Measurements from ENCODE around the gene SLFN14. TPM values are rescaled to one million over a fixed set of nuclear protein-coding genes. Genes with fewer than 3 reads are reported as not detected.
"Not testable (repeated sequence)": the region's sequence is repeated elsewhere in the genome, so short reads cannot be mapped to it uniquely, and the experiment has no call there.

The SLFN14 gene
- total RNA-seq, 1 experiment from 2014 or later: not detected

DNA sequence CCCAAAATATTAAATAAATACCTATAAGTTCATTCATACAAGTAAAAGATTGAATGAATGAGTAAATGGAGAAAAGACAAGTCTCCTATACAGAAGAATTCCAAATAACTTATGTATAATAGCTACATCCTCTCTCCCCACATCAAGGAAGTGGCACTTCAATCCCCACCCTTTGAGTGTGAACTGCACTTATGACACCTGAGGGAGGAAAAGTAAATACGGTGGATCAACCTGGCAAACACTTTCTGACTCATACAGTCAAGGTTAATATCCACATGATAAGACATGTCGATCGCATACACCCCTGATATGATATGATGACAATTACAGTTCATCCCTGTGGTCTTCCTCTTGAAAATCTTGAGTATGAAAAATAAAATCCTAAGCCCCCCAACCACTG is 41.2 kb downstream of the SLFN14 start:
- WGBS (ENCODE audit: extremely low coverage, insufficient read length, low lambda C conversion rate): no CpG with 5 or more reads among the region's 3 CpGs
- Histone ChIP-seq H4K20me1 (ENCODE audit: control insufficient read depth, insufficient read depth, insufficient read length) (no peaks in the 10 kb centered on the region), H2AFZ (ENCODE audit: low read length) (no peak overlapping the region), H3K79me2 (ENCODE audit: insufficient read depth, low read length) (no peaks in the 10 kb centered on the region), H4K8ac (replicated peaks; ENCODE audit: insufficient read length, low read depth, low read length) (no peak overlapping the region), H3T11ph (ENCODE audit: low read length) (no peak overlapping the region), H3K27ac (ENCODE audit: insufficient read length, low read depth, low read length) (no peak overlapping the region), H3K23me2 (ENCODE audit: insufficient read length, low read depth, low read length, poor library complexity, severe bottlenecking) (no peaks in the 10 kb centered on the region), H2BK12ac (ENCODE audit: insufficient read length, low read depth, low read length) (no peak overlapping the region), H2AK5ac (ENCODE audit: insufficient read length, low read length) (no peak overlapping the region), H3K18ac (ENCODE audit: insufficient read length, low read depth, low read length) (no peak overlapping the region), H3K9me3 (ENCODE audit: control insufficient read depth, low read depth, low read length) (no peaks in the 10 kb centered on the region), H2BK5ac (ENCODE audit: insufficient read length, low read length) (no peak overlapping the region), H3K79me1 (ENCODE audit: insufficient read depth, low read depth, low read length, poor library complexity, severe bottlenecking) (no peaks in the 10 kb centered on the region), H2BK120ac (ENCODE audit: low read depth, low read length, poor library complexity, severe bottlenecking) (no peak overlapping the region), H3K4ac (ENCODE audit: low read depth, low read length) (no peak overlapping the region), H4K5ac (ENCODE audit: insufficient read length, low read depth, low read length) (no peak overlapping the region), H3K14ac (ENCODE audit: insufficient read depth, low read length) (no peak overlapping the region), H3K4me2 (ENCODE audit: insufficient read depth, insufficient read length, low read length) (no peak overlapping the region), H3K56ac (ENCODE audit: insufficient read length, low read depth, low read length) (no peak overlapping the region), H4K91ac (ENCODE audit: insufficient read length, low read depth, low read length) (no peak overlapping the region), H3K4me1 (ENCODE audit: insufficient read depth, low read length) (no peaks in the 10 kb centered on the region), H3K27me3 (ENCODE audit: insufficient read depth, low read length) (no peaks in the 10 kb centered on the region), H2BK15ac (ENCODE audit: low read depth, low read length) (no peak overlapping the region), H3K23ac (ENCODE audit: insufficient read length, low read depth, low read length) (no peak overlapping the region), H2BK20ac (ENCODE audit: low read depth, low read length, poor library complexity, severe bottlenecking) (no peak overlapping the region), H3K9ac (ENCODE audit: extremely low read depth, insufficient read length, low read length) (no peak overlapping the region)
- no peak for DNase-seq
- Mint-ChIP-seq H3K4me1 (peaks cover 2 to 6% of the 10 kb centered on the region in 2 experiments; a peak in 3 of 4 replicates), H3K27me3 (ENCODE audit: low read depth) (peaks cover 55% of the 10 kb centered on the region), H3K36me3 (ENCODE audit: insufficient read depth in 1 of 3, low read depth in 3 of 3) (no peaks in the 10 kb centered on the region), H3K4me3 (no peak overlapping the region), H3K27ac (no peak overlapping the region), H3K9me3 (no peaks in the 10 kb centered on the region)
- TF ChIP-seq, protein P1, sequence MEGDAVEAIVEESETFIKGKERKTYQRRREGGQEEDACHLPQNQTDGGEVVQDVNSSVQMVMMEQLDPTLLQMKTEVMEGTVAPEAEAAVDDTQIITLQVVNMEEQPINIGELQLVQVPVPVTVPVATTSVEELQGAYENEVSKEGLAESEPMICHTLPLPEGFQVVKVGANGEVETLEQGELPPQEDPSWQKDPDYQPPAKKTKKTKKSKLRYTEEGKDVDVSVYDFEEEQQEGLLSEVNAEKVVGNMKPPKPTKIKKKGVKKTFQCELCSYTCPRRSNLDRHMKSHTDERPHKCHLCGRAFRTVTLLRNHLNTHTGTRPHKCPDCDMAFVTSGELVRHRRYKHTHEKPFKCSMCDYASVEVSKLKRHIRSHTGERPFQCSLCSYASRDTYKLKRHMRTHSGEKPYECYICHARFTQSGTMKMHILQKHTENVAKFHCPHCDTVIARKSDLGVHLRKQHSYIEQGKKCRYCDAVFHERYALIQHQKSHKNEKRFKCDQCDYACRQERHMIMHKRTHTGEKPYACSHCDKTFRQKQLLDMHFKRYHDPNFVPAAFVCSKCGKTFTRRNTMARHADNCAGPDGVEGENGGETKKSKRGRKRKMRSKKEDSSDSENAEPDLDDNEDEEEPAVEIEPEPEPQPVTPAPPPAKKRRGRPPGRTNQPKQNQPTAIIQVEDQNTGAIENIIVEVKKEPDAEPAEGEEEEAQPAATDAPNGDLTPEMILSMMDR (conservative IDR thresholded peaks at IDR 0.05): no peak

DNA sequence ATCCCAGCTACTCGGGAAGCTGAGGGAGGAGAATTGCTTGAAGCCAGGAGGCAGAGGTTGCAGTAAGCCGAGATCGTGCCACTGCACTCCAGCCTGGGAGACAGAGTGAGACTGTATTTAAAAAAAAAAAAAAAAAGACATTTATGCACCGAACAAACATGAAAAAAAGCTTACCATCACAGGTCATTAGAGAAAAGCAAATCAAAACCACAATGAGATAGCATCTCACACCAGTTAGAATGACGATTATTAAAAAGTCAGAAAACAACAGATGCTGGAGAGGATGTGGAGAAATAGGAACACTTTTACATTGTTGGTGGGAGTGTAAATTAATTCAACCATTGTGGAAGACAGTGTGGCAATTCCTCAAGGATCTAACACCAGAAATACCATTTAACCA is 42.2 kb downstream of the SLFN14 start:
- not testable (repeated sequence) for H2BK120ac ChIP-seq (ENCODE audit: low read depth, low read length, poor library complexity, severe bottlenecking); H3K27ac ChIP-seq (ENCODE audit: insufficient read length, low read depth, low read length); H3K79me2 ChIP-seq (ENCODE audit: insufficient read depth, low read length); H2AFZ ChIP-seq (ENCODE audit: low read length); H3K79me1 ChIP-seq (ENCODE audit: insufficient read depth, low read depth, low read length, poor library complexity, severe bottlenecking); H4K91ac ChIP-seq (ENCODE audit: insufficient read length, low read depth, low read length); H4K20me1 ChIP-seq (ENCODE audit: control insufficient read depth, insufficient read depth, insufficient read length); H2BK20ac ChIP-seq (ENCODE audit: low read depth, low read length, poor library complexity, severe bottlenecking); H4K5ac ChIP-seq (ENCODE audit: insufficient read length, low read depth, low read length); H3K36me3 Mint-ChIP-seq (ENCODE audit: insufficient read depth in 1 of 3, low read depth in 3 of 3); H3K23ac ChIP-seq (ENCODE audit: insufficient read length, low read depth, low read length); H3T11ph ChIP-seq (ENCODE audit: low read length); H4K8ac ChIP-seq (replicated peaks; ENCODE audit: insufficient read length, low read depth, low read length); H3K27ac Mint-ChIP-seq; H3K4me1 ChIP-seq (ENCODE audit: insufficient read depth, low read length); H3K27me3 ChIP-seq (ENCODE audit: insufficient read depth, low read length); H3K4me2 ChIP-seq (ENCODE audit: insufficient read depth, insufficient read length, low read length); H2BK15ac ChIP-seq (ENCODE audit: low read depth, low read length); H3K14ac ChIP-seq (ENCODE audit: insufficient read depth, low read length); DNase-seq; H2BK5ac ChIP-seq (ENCODE audit: insufficient read length, low read length); H3K23me2 ChIP-seq (ENCODE audit: insufficient read length, low read depth, low read length, poor library complexity, severe bottlenecking); H3K9me3 Mint-ChIP-seq; H3K4ac ChIP-seq (ENCODE audit: low read depth, low read length); H3K56ac ChIP-seq (ENCODE audit: insufficient read length, low read depth, low read length); H2AK5ac ChIP-seq (ENCODE audit: insufficient read length, low read length); H3K4me1 Mint-ChIP-seq; H3K4me3 Mint-ChIP-seq; H2BK12ac ChIP-seq (ENCODE audit: insufficient read length, low read depth, low read length); H3K9ac ChIP-seq (ENCODE audit: extremely low read depth, insufficient read length, low read length); H3K9me3 ChIP-seq (ENCODE audit: control insufficient read depth, low read depth, low read length); H3K18ac ChIP-seq (ENCODE audit: insufficient read length, low read depth, low read length)
- WGBS (ENCODE audit: extremely low coverage, insufficient read length, low lambda C conversion rate): no CpG with 5 or more reads among the region's 5 CpGs
- H3K27me3 Mint-ChIP-seq (ENCODE audit: low read depth): peaks cover 53% of the 10 kb centered on the region

All from H9 (cell line).